ENCODE data around the gene CARD11. TPM values are rescaled to one million over a fixed set of nuclear protein-coding genes. Genes with fewer than 3 reads are reported as not detected.
A peak's percentile ranks its signal among the peaks of the same experiment; 100 is the strongest.

The CARD11 gene
- total RNA-seq, 1 donor from 2014 or later: 6.3 TPM

DNA sequence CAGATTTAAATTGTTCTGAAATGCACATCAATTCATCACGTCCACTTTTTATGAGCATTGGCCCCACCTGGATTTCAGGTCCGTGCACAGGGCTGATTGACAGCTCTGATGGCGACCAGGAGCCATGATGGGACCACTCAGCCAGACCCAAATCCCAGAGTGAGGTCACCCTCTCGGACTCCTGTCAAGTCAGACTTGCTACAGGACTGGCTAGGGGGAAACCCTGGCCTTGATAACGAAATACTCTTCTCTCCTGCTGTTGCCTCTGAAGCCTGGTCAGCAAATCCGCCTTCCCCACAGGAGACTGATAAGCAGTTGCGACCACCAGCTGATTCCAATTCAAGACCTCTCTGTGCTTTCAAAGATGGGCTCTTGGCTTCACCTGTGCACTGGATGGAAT, 76.4 kb downstream of the CARD11 start:
- Histone ChIP-seq H3K4me3 (ENCODE audit: low read depth, low read length) (no peak overlapping the region), H3K36me3 (ENCODE audit: control insufficient read depth, insufficient read depth, low read length) (no peaks in the 10 kb centered on the region), H3K27me3 (ENCODE audit: control insufficient read depth, insufficient read depth, low read length) (no peaks in the 10 kb centered on the region)
- DNase-seq (ENCODE audit: low read depth) (no peak), FAIRE-seq (no peak)
- TF ChIP-seq, protein P1, sequence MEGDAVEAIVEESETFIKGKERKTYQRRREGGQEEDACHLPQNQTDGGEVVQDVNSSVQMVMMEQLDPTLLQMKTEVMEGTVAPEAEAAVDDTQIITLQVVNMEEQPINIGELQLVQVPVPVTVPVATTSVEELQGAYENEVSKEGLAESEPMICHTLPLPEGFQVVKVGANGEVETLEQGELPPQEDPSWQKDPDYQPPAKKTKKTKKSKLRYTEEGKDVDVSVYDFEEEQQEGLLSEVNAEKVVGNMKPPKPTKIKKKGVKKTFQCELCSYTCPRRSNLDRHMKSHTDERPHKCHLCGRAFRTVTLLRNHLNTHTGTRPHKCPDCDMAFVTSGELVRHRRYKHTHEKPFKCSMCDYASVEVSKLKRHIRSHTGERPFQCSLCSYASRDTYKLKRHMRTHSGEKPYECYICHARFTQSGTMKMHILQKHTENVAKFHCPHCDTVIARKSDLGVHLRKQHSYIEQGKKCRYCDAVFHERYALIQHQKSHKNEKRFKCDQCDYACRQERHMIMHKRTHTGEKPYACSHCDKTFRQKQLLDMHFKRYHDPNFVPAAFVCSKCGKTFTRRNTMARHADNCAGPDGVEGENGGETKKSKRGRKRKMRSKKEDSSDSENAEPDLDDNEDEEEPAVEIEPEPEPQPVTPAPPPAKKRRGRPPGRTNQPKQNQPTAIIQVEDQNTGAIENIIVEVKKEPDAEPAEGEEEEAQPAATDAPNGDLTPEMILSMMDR (IDR thresholded peaks at IDR 0.05; ENCODE audit: insufficient read depth, low read length, severe bottlenecking): no peak

GRCh38 chr7:2966466-2967078, 77.1 kb downstream of the CARD11 start:
- no peaks in the 10 kb centered on the region for H3K36me3 ChIP-seq (ENCODE audit: control insufficient read depth, insufficient read depth, low read length)
- FAIRE-seq (no peak), DNase-seq (ENCODE audit: low read depth) (no peak)
- no peak overlapping the region for H3K4me3 ChIP-seq (ENCODE audit: low read depth, low read length)
- H3K27me3 ChIP-seq (ENCODE audit: control insufficient read depth, insufficient read depth, low read length): no peaks in the 10 kb centered on the region
- TF ChIP-seq, protein P1 (IDR thresholded peaks at IDR 0.05; ENCODE audit: insufficient read depth, low read length, severe bottlenecking): no peak

DNA sequence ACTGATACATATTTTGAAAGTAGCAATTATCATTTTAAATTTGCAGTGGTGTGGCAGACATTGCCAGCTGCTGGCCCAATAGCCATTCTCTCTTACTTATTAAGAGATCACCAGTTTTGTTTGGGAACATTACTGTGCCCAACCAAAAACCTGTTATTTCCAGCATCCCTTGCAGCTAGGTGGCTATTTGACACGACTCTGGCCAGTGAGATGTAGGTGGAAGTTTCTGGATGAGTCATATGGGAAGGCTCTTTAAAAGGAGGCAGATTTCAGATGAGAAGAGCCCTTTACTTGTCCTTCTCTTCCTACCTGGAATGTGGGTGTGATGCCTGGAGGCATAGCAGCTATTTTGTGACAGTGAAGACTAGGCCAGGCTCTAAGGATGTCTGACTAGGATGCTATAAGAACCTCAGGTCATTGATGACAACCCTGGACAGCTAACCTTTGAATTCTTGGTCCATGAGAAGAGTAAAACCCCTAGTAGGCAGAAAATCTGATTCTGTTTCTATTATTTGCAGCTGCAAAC, 77.9 kb downstream of the CARD11 start:
- FAIRE-seq (no peak), DNase-seq (ENCODE audit: low read depth) (no peak)
- TF ChIP-seq, protein P1 (IDR thresholded peaks at IDR 0.05; ENCODE audit: insufficient read depth, low read length, severe bottlenecking): no peak
- Histone ChIP-seq H3K36me3 (ENCODE audit: control insufficient read depth, insufficient read depth, low read length) (no peaks in the 10 kb centered on the region), H3K4me3 (ENCODE audit: low read depth, low read length) (no peak overlapping the region), H3K27me3 (ENCODE audit: control insufficient read depth, insufficient read depth, low read length) (no peaks in the 10 kb centered on the region)

GRCh38 chr7:2965301-2965700, 78.4 kb downstream of the CARD11 start:
- FAIRE-seq (no peak), DNase-seq (ENCODE audit: low read depth) (no peak)
- H3K27me3 ChIP-seq (ENCODE audit: control insufficient read depth, insufficient read depth, low read length): no peaks in the 10 kb centered on the region
- H3K4me3 ChIP-seq (ENCODE audit: low read depth, low read length): no peak overlapping the region
- H3K36me3 ChIP-seq (ENCODE audit: control insufficient read depth, insufficient read depth, low read length): no peaks in the 10 kb centered on the region
- TF ChIP-seq, protein P1 (IDR thresholded peaks at IDR 0.05; ENCODE audit: insufficient read depth, low read length, severe bottlenecking): no peak

DNA sequence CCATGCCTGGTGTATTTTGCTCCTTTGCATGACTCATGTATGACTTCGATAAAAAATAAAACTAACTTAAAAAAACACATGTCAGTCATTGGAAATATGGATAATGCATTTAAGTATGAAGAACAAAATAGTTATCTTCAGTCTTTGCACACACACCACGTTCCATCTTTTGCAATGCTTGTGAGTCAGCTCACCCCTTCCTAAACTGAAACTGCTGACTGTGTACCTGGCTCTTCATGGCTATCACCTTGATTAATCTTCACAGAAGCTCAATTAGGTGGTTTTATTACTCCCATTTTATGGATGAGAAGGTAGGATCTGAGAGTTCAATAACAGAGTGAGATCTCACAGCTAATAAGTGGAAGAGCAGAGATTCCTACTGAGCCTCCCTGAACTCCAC, 79.5 kb downstream of the CARD11 start:
- Histone ChIP-seq H3K27me3 (ENCODE audit: control insufficient read depth, insufficient read depth, low read length) (no peaks in the 10 kb centered on the region), H3K4me3 (ENCODE audit: low read depth, low read length) (no peak overlapping the region), H3K36me3 (ENCODE audit: control insufficient read depth, insufficient read depth, low read length) (no peaks in the 10 kb centered on the region)
- TF ChIP-seq, protein P1 (IDR thresholded peaks at IDR 0.05; ENCODE audit: insufficient read depth, low read length, severe bottlenecking): no peak
- DNase-seq (ENCODE audit: low read depth): peak; percentile 71
- FAIRE-seq: no peak

DNA sequence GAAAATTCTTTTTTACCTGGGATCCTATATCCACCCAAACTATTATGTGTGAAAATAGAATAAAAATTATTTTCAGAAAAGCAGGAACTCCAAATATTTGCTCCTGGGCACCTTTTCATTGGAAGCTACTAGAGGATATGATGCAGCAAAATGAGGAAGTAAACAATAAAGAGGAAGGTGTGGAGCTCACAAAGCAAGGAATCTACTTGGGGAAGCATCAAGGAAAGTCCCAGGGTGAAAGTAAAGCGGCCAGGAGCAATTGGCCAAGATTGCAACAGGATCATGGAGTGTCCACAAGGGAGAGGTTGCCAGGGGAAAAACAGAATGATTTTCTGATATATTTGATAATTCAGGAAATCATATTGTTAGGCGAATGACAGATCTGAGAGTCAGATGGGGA, 80.8 kb downstream of the CARD11 start:
- no peak for FAIRE-seq

More for the DNA sequence above, 80.8 kb downstream of the CARD11 start:
- Histone ChIP-seq H3K36me3 (ENCODE audit: control insufficient read depth, insufficient read depth, low read length) (no peaks in the 10 kb centered on the region), H3K27me3 (ENCODE audit: control insufficient read depth, insufficient read depth, low read length) (no peaks in the 10 kb centered on the region), H3K4me3 (ENCODE audit: low read depth, low read length) (no peak overlapping the region)
- TF ChIP-seq, protein P1 (IDR thresholded peaks at IDR 0.05; ENCODE audit: insufficient read depth, low read length, severe bottlenecking): no peak
- peak; percentile 66 for DNase-seq (ENCODE audit: low read depth)
